Kidney (tissue), 14 donors: ENCODE measurements around the gene SLC12A7. TPM values are rescaled to one million over a fixed set of nuclear protein-coding genes. Genes with fewer than 3 reads are reported as not detected.

Experiments
- DNase-seq, 5 donors: peaks; one replicate each; pipeline ENCODE4 v3.0.0-alpha.2; 2013 to 2020
- FAIRE-seq: peaks from 2 replicates; lab custom pipeline; 2012; peaks lifted over from hg19 to GRCh38; lab: Jason Lieb, UNC
- H3K27ac ChIP-seq, 2 donors: one replicate each; pipeline ENCODE4 v1.7.0; 2013; ENCODE audit warnings: low read depth in 2 of 2, low read length in 2 of 2, inconsistent platforms in 1 of 2
- H3K27me3 ChIP-seq: one replicate; pipeline ENCODE4 v1.7.1; 2013; ENCODE audit warnings: low read length, inconsistent platforms; ENCODE audit not compliant: control insufficient read depth, insufficient read depth
- H3K36me3 ChIP-seq, 3 donors: one replicate each; pipeline versions ENCODE4 v1.7.0 to v1.7.1; 2013; ENCODE audit warnings: low read length in 3 of 3, control low read depth in 1 of 3, inconsistent platforms in 1 of 3; ENCODE audit not compliant: insufficient read depth in 3 of 3, control insufficient read depth in 2 of 3
- H3K4me1 ChIP-seq, 3 donors: one replicate each; pipeline versions ENCODE4 v1.7.0 to v1.7.1; 2013; ENCODE audit warnings: low read length in 3 of 3, inconsistent platforms in 1 of 3, low read depth in 1 of 3; ENCODE audit not compliant: control insufficient read depth in 2 of 3, insufficient read depth in 2 of 3
- H3K4me3 ChIP-seq, 3 donors: one replicate each; pipeline versions ENCODE4 v1.7.0 to v1.8.1; 2013; ENCODE audit warnings: low read length in 3 of 3, control low read depth in 1 of 3, inconsistent platforms in 1 of 3
- H3K9ac ChIP-seq, 3 donors: one replicate each; pipeline versions ENCODE4 v1.7.0 to v1.7.1; 2013; ENCODE audit warnings: low read length in 3 of 3, control low read depth in 1 of 3, inconsistent platforms in 1 of 3
- H3K9me3 ChIP-seq, 3 donors: one replicate each; pipeline versions ENCODE4 v1.7.0 to v1.7.1; 2013; ENCODE audit warnings: low read length in 3 of 3, control low read depth in 1 of 3, inconsistent platforms in 1 of 3; ENCODE audit not compliant: control insufficient read depth in 2 of 3, insufficient read depth in 1 of 3
- CTCF ChIP-seq: IDR thresholded peaks from 3 replicates; pipeline ENCODE4 v1.5.1; 2012; ENCODE audit warnings: mild to moderate bottlenecking, moderate library complexity, borderline replicate concordance; ENCODE audit not compliant: insufficient read depth; ENCODE audit errors: extremely low read depth
- intact Hi-C: fragments of 100-400 bp; cut with DNase I; formaldehyde crosslinking; loops from one replicate; pipeline ENCODE4 v1.11.1; 2022
- polyA plus RNA-seq: library from polyadenylated mRNA; stranded (reverse); fragments of 350-450 nt; fragmentation: Illumina TruSeq; extraction: RNeasy Lipid Tissue Mini Kit (QIAGEN cat#74804); gene quantifications from one replicate; pipeline ENCODE4 v1.2.3, GENCODE V29; 2014; ENCODE audit warnings: low read depth, low replicate concordance; ENCODE audit not compliant: insufficient read depth
- total RNA-seq: library from RNA; stranded (reverse); fragmentation: NEBNext Ultra II Directional; extraction: Animal tissue kit (Norgen Biotek cat#: 25700); gene quantifications from one replicate; pipeline ENCODE4 v1.2.1, GENCODE V29; 2021
- donor health status: control.
- donor health status: control.
- donor health status: control.
- donor health status: control.
- donor health status: control.
- donor health status: DM: yes; HTN: yes; CAD: no.
- donor health status: Normal renal cell carcinoma (clear cell type).

Gene SLC12A7
- total and polyA plus RNA-seq, 2 donors from 2014 or later, result 28.2 to 92.9 TPM

DNA sequence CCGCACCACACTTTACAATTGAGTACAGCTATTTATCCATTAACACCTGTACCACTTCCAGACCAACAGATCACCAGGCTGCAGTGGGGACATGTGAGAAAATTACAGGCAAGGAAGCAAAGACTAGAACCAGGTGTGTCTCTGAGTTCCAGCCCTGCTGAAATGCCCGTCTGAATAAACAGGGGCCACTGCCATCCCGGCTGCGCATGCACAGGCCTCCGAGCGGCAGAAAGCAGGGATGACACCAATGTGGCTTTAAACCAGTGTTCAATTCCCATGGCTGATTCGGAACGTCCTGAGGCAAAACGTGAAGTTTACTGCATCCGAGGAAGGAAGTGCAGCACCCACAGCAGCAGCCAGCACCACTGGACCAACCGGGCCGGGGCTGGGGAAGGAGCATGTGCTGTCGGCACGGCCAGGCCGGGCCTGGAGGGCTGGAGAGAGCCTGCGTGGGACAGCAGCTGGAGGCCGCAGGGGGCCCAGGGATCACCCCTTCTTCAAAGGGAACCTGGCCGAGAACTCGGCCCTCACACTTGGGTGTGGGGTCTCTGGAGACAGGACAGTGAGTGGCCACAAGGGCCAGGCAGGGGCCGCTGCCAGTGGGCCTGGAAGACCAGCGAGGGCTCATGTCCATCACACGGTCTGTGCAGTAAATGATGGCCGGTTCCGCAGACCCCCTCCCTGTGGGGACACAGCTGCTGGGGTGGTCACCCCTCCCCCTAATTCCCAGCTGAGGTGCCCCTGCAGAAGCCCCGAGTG lies 33.0 kb upstream of the SLC12A7 start:
- Histone ChIP-seq H3K27ac (no peak overlapping the region), H3K9ac (no peak overlapping the region)
- DNase-seq, result peak in 1 of 5 donors; percentile 64

GRCh38 chr5:1144089-1144488 lies 32.2 kb upstream of the SLC12A7 start:
- H3K4me3 ChIP-seq, result no peak overlapping the region
- H3K27ac ChIP-seq, result no peak overlapping the region
- no peaks in the 10 kb centered on the region for H3K27me3 ChIP-seq
- no peaks in the 10 kb centered on the region for H3K36me3 ChIP-seq
- no peak overlapping the region for H3K9ac ChIP-seq
- peaks cover 0 to 4% (median 0%) of the 10 kb centered on the region in 3 donors for H3K4me1 ChIP-seq
- TF ChIP-seq CTCF, result no peak
- no peaks in the 10 kb centered on the region for H3K9me3 ChIP-seq
- intact Hi-C loops, result no loop called here
- DNase-seq (no peak), FAIRE-seq (no peak)

More for the DNA sequence above, 33.0 kb upstream of the SLC12A7 start:
- H3K9me3 ChIP-seq, result no peaks in the 10 kb centered on the region
- H3K36me3 ChIP-seq, result no peaks in the 10 kb centered on the region
- H3K27me3 ChIP-seq, result no peaks in the 10 kb centered on the region
- no peak for TF ChIP-seq CTCF
- FAIRE-seq, result no peak
- no peak overlapping the region for H3K4me3 ChIP-seq
- intact Hi-C loops, result no loop called here
- H3K4me1 ChIP-seq, result peaks cover 0 to 4% (median 0%) of the 10 kb centered on the region in 3 donors

DNA sequence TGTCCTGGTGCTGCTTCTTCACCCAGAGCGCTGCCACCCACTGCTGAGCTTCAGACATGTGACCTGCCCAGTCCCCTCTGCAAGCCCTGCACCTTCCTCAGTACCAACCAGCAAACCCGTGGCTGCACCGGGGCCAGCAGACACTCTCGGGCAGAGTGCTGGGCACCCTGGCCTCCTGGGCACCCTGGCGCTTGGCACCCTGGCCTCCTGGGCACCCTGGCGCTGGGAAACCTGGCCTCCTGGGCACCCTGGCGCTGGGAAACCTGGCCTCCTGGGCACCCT lies 31.7 kb upstream of the SLC12A7 start:
- FAIRE-seq, result no peak
- peak in 1 of 5 donors; percentile 59 for DNase-seq
- H3K4me3 ChIP-seq, result no peak overlapping the region
- TF ChIP-seq CTCF, result no peak
- no peaks in the 10 kb centered on the region for H3K9me3 ChIP-seq
- H3K27me3 ChIP-seq, result no peaks in the 10 kb centered on the region
- peaks cover 0 to 4% (median 0%) of the 10 kb centered on the region in 3 donors for H3K4me1 ChIP-seq
- H3K27ac ChIP-seq, result no peak overlapping the region
- H3K36me3 ChIP-seq, result no peaks in the 10 kb centered on the region
- intact Hi-C loops, result no loop called here
- H3K9ac ChIP-seq, result no peak overlapping the region
